IMR-90 (cell line): ENCODE data around the gene PLCL2. TPM values are rescaled to one million over a fixed set of nuclear protein-coding genes. Genes with fewer than 3 reads are reported as not detected.
"Not testable (repeated sequence)": the region's sequence is repeated elsewhere in the genome, so short reads cannot be mapped to it uniquely, and the experiment has no call there.

Experiments
- ATAC-seq: fragments of 200-7000 bp; cut with Tn5 transposase; 2 replicates; pipeline ENCODE4 v1.9.1; 2020; ENCODE audit warnings: low read depth, mild to moderate bottlenecking, moderate library complexity
- BruUV-seq: library from RNA; stranded (reverse); fragments of 400-500 nt; replicated peaks from 2 replicates; lab custom pipeline; 2021; lab: Mats Ljungman, UMichigan
- CTCF ChIA-PET: fragments of 300-600 bp; formaldehyde crosslinking; extraction: SDS; loops from one replicate; lab custom pipeline; 2021; ENCODE audit warnings: antibody characterized with exemption; lab: Yijun Ruan, JAX
- POLR2A ChIA-PET: fragments of 300-600 bp; sonication (Branson Sonifier 250); formaldehyde crosslinking; loops from one replicate; lab custom pipeline; 2022; ENCODE audit warnings: antibody characterized with exemption; ENCODE audit not compliant: unreplicated experiment; lab: Charles Lee
- DNase-seq: peaks from one replicate; pipeline ENCODE4 v3.0.0; 2013
- H2AFZ ChIP-seq: replicated peaks from 2 replicates; pipeline ENCODE3; 2013; ENCODE audit warnings: low read length, mild to moderate bottlenecking; ENCODE audit not compliant: poor library complexity
- H2AK5ac ChIP-seq: 2 replicates; pipeline ENCODE4 v1.6.1; 2013; ENCODE audit warnings: low read depth, low read length, inconsistent platforms
- H2AK9ac ChIP-seq: replicated peaks from 2 replicates; pipeline ENCODE3; 2013; ENCODE audit warnings: mild to moderate bottlenecking, low read depth, low read length, moderate library complexity; ENCODE audit not compliant: poor library complexity
- H2BK120ac ChIP-seq: 2 replicates; pipeline ENCODE4 v1.6.1; 2013; ENCODE audit warnings: low read depth, low read length, inconsistent platforms
- H2BK15ac ChIP-seq: 3 replicates; pipeline ENCODE4 v1.6.1; 2013; ENCODE audit warnings: low read depth, low read length, inconsistent platforms
- H2BK20ac ChIP-seq: 2 replicates; pipeline ENCODE4 v1.6.1; 2013; ENCODE audit warnings: low read depth, mild to moderate bottlenecking, inconsistent platforms, low read length, moderate library complexity
- H2BK5ac ChIP-seq: 2 replicates; pipeline ENCODE4 v1.6.1; 2013; ENCODE audit warnings: mild to moderate bottlenecking, low read depth, low read length, inconsistent platforms; ENCODE audit not compliant: poor library complexity, severe bottlenecking
- H3K14ac ChIP-seq: replicated peaks from 2 replicates; pipeline ENCODE4 v1.6.1; 2013; ENCODE audit warnings: low read depth, low read length, inconsistent platforms
- H3K18ac ChIP-seq: 2 replicates; pipeline ENCODE4 v1.6.1; 2013; ENCODE audit warnings: low read depth, low read length, control low read depth
- H3K23ac ChIP-seq: 2 replicates; pipeline ENCODE4 v1.6.1; 2013; ENCODE audit warnings: low read depth, low read length, inconsistent platforms
- H3K27ac ChIP-seq: 2 replicates; pipeline ENCODE4 v1.5.1; 2013; ENCODE audit warnings: mild to moderate bottlenecking, control low read depth, low read length; ENCODE audit not compliant: insufficient read depth
- H3K27me3 ChIP-seq: 2 replicates; pipeline ENCODE4 v1.6.1; 2013; ENCODE audit warnings: low read length; ENCODE audit not compliant: control insufficient read depth, insufficient read depth
- H3K36me3 ChIP-seq: 2 replicates; pipeline ENCODE4 v1.6.1; 2013; ENCODE audit warnings: low read length, mixed read lengths; ENCODE audit not compliant: control insufficient read depth, insufficient read depth
- H3K4ac ChIP-seq: 2 replicates; pipeline ENCODE4 v1.6.1; 2013; ENCODE audit warnings: low read depth, low read length, inconsistent platforms
- H3K4me1 ChIP-seq: 2 replicates; pipeline ENCODE4 v1.6.1; 2013; ENCODE audit warnings: low read length, mixed read lengths; ENCODE audit not compliant: control insufficient read depth, insufficient read depth
- H3K4me2 ChIP-seq: 2 replicates; pipeline ENCODE4 v1.6.1; 2013; ENCODE audit warnings: low read depth, mild to moderate bottlenecking, control low read depth, low read length, moderate library complexity
- H3K4me3 ChIP-seq: 2 replicates; pipeline ENCODE4 v1.5.1; 2013; ENCODE audit warnings: low read depth, mild to moderate bottlenecking, control low read depth, low read length, moderate library complexity; ENCODE audit not compliant: insufficient read depth
- H3K56ac ChIP-seq: 2 replicates; pipeline ENCODE4 v1.6.1; 2013; ENCODE audit warnings: low read length, inconsistent platforms; ENCODE audit not compliant: insufficient read depth; ENCODE audit errors: extremely low read depth
- H3K79me1 ChIP-seq, 2 experiments: 2 replicates each; pipeline ENCODE4 v1.6.1; 2013; ENCODE audit warnings: low read length in 2 of 2, inconsistent platforms in 1 of 2, low read depth in 1 of 2
- H3K9ac ChIP-seq: 2 replicates; pipeline ENCODE4 v1.6.1; 2013; ENCODE audit warnings: low read depth, low read length, control low read depth
- H3K9me1 ChIP-seq: 2 replicates; pipeline ENCODE4 v1.6.1; 2013; ENCODE audit warnings: low read length, inconsistent platforms; ENCODE audit not compliant: insufficient read depth
- H3K9me3 ChIP-seq: 2 replicates; pipeline ENCODE4 v1.6.1; 2013; ENCODE audit warnings: low read length; ENCODE audit not compliant: control insufficient read depth, insufficient read depth
- H4K20me1 ChIP-seq: 2 replicates; pipeline ENCODE4 v1.6.1; 2013; ENCODE audit warnings: low read length, inconsistent platforms; ENCODE audit not compliant: insufficient read depth
- H4K5ac ChIP-seq: 2 replicates; pipeline ENCODE4 v1.6.1; 2013; ENCODE audit warnings: mild to moderate bottlenecking, low read depth, low read length, control low read depth
- H4K8ac ChIP-seq, 2 experiments: 2 replicates each; pipeline ENCODE4 v1.6.1; 2013; ENCODE audit warnings: low read depth in 2 of 2, low read length in 2 of 2, control low read depth in 1 of 2, inconsistent platforms in 1 of 2
- H4K91ac ChIP-seq: 2 replicates; pipeline ENCODE4 v1.6.1; 2013; ENCODE audit warnings: low read depth, low read length, inconsistent platforms; ENCODE audit not compliant: insufficient read depth
- CEBPB ChIP-seq: IDR thresholded peaks from 2 replicates; pipeline ENCODE4 v1.6.1; 2012; ENCODE audit warnings: low read depth, low read length, improper control_type of control experiment
- ELK1 ChIP-seq: fragments of 150-350 bp; IDR thresholded peaks from 2 replicates; pipeline ENCODE4 v1.6.1; 2016; ENCODE audit warnings: low read depth, mild to moderate bottlenecking, low read length, moderate library complexity, borderline replicate concordance
- POLR2A ChIP-seq: IDR thresholded peaks from 2 replicates; pipeline ENCODE4 v1.6.1; 2012; ENCODE audit warnings: mild to moderate bottlenecking, low read depth, low read length
- RCOR1 ChIP-seq: IDR thresholded peaks from 2 replicates; pipeline ENCODE4 v1.6.1; 2012; ENCODE audit warnings: mild to moderate bottlenecking, low read length, improper control_type of control experiment; ENCODE audit not compliant: insufficient replicate concordance
- RFX5 ChIP-seq: IDR thresholded peaks from 2 replicates; pipeline ENCODE4 v1.8.0; 2012; ENCODE audit warnings: low read depth, mild to moderate bottlenecking, low read length, moderate library complexity
- SMC3 ChIP-seq: fragments of 150-350 bp; IDR thresholded peaks from 2 replicates; pipeline ENCODE4 v1.6.1; 2016; ENCODE audit warnings: low read depth, mild to moderate bottlenecking, antibody characterized with exemption, low read length, moderate library complexity
- USF2 ChIP-seq: fragments of 150-350 bp; IDR thresholded peaks from 2 replicates; pipeline ENCODE4 v1.6.1; 2017; ENCODE audit warnings: mild to moderate bottlenecking, antibody characterized with exemption, low read length, low read depth
- WGBS, 2 experiments: methylation state at CpG; one replicate each; pipeline versions ENCODE4 v1.1.5 to v1.1.7; 2013; ENCODE audit warnings: missing lambda C conversion rate in 2 of 2; ENCODE audit not compliant: insufficient read length in 1 of 2; ENCODE audit errors: extremely low coverage in 2 of 2; 5-methylcytosine and 5-hydroxymethylcytosine counted together
- dilution Hi-C: fragments of 300-500 bp; cut with HindIII; formaldehyde crosslinking; loops from one replicate; pipeline ENCODE4 v1.14.3; 2018; ENCODE audit warnings: low sequenced_read_pairs; ENCODE audit not compliant: unreplicated experiment
- in situ Hi-C: fragments of 300-500 bp; cut with MboI; formaldehyde crosslinking; loops from 3 replicates; pipeline ENCODE4 v1.14.3; 2019; ENCODE audit warnings: low sequenced_read_pairs, inconsistent platforms, mixed read lengths
- intact Hi-C: fragments of 100-400 bp; cut with micrococcal nuclease; formaldehyde crosslinking; loops from 2 replicates; pipeline ENCODE4 v1.10.0; 2022
- polyA plus RNA-seq, 3 experiments: library from polyadenylated mRNA; depleted of rRNA; stranded (reverse); fragments of >200 nt; gene quantifications; 2 replicates each; pipeline ENCODE4 v1.2.3, GENCODE V29; 2012; ENCODE audit warnings: low replicate concordance in 1 of 3
- total RNA-seq: library from RNA; depleted of rRNA; stranded (reverse); fragments of >200 nt; gene quantifications from 2 replicates; pipeline ENCODE4 v1.2.3, GENCODE V29; 2012

Gene PLCL2
- total and polyA plus RNA-seq, 2 of the 4 experiments (the other 2 are of a cell fraction): 0.92 to 3.8 TPM

- H3K27ac ChIP-seq: no peak overlapping the region
Observed at GRCh38 chr3:16950845-16951244, 66.1 kb downstream of the PLCL2 start.

GRCh38 chr3:16957852-16958251 lies 73.1 kb downstream of the PLCL2 start:
- DNase-seq, in situ Hi-C loops: not testable (repeated sequence)
- WGBS, 2 experiments: no CpG with 5 or more reads among the region's 3 CpGs

More at GRCh38 chr3:16950845-16951244, 66.1 kb downstream of the PLCL2 start:
- Histone ChIP-seq H3K9me1 (no peaks in the 10 kb centered on the region), H3K4me3 (no peak overlapping the region), H2AFZ (no peak overlapping the region), H3K79me1 (no peaks in the 10 kb centered on the region), H3K36me3 (no peaks in the 10 kb centered on the region), H3K9me3 (no peaks in the 10 kb centered on the region), H3K4ac (no peak overlapping the region), H3K56ac (no peak overlapping the region; the same call in 1 of the 2 replicates), H2BK20ac (no peak overlapping the region), H4K91ac (no peak overlapping the region), H2BK5ac (no peak overlapping the region), H4K20me1 (no peaks in the 10 kb centered on the region), H3K4me1 (no peaks in the 10 kb centered on the region), H4K5ac (no peak overlapping the region), H3K9ac (no peak overlapping the region), H2BK15ac (no peak overlapping the region), H3K4me2 (no peak overlapping the region), H4K8ac (no peak overlapping the region), H3K14ac (no peak overlapping the region), H3K27me3 (no peaks in the 10 kb centered on the region), H3K18ac (no peak overlapping the region), H2AK9ac (no peak overlapping the region), H3K23ac (no peak overlapping the region), H2BK120ac (no peak overlapping the region), H2AK5ac (no peak overlapping the region)
- WGBS, 2 experiments: no CpG with 5 or more reads among the region's 1 CpG
- in situ Hi-C loops: no loop called here
- DNase-seq: no peak
- CTCF ChIA-PET: no interaction called here
- no peak for TF ChIP-seq RCOR1
- no peak for TF ChIP-seq POLR2A
- no peak for TF ChIP-seq ELK1
- no peak for TF ChIP-seq USF2
- TF ChIP-seq RFX5: no peak
- TF ChIP-seq SMC3: no peak
- no peak for TF ChIP-seq CEBPB
- intact Hi-C loops: no loop called here
- POLR2A ChIA-PET: no interaction called here
- dilution Hi-C loops: no loop called here
- ATAC-seq: no peak
- no TSS peak for BruUV-seq

More at GRCh38 chr3:16957852-16958251, 73.1 kb downstream of the PLCL2 start:
- ATAC-seq, H4K91ac ChIP-seq, H2AK9ac ChIP-seq, H3K9ac ChIP-seq, H4K20me1 ChIP-seq, H3K4me3 ChIP-seq, H4K8ac ChIP-seq, H3K4me1 ChIP-seq, H2AFZ ChIP-seq, H2BK15ac ChIP-seq, H2BK5ac ChIP-seq, H3K9me3 ChIP-seq, H3K36me3 ChIP-seq, CTCF ChIA-PET, H3K9me1 ChIP-seq, H3K27ac ChIP-seq, H3K56ac ChIP-seq, dilution Hi-C loops, H3K14ac ChIP-seq, H3K79me1 ChIP-seq, H2BK20ac ChIP-seq, BruUV-seq, H4K5ac ChIP-seq, H3K4me2 ChIP-seq, H3K18ac ChIP-seq, intact Hi-C loops, H2AK5ac ChIP-seq, H2BK120ac ChIP-seq, H3K27me3 ChIP-seq, H3K23ac ChIP-seq, H3K4ac ChIP-seq, POLR2A ChIA-PET: not testable (repeated sequence)
